H1 (cell line): ENCODE measurements around the gene GSTM3. TPM values are rescaled to one million over a fixed set of nuclear protein-coding genes. Genes with fewer than 3 reads are reported as not detected.
A peak's percentile ranks its signal among the peaks of the same experiment; 100 is the strongest.

Source experiments
- CTCF ChIA-PET: fragments of 300-600 bp; sonication (Branson Sonifier 250); formaldehyde crosslinking; loops from one replicate; lab custom pipeline; 2021; ENCODE audit not compliant: partially characterized antibody; lab: Charles Lee
- POLR2A ChIA-PET: fragments of 300-600 bp; sonication (Branson Sonifier 250); formaldehyde crosslinking; loops from one replicate; lab custom pipeline; 2021; ENCODE audit warnings: inconsistent platforms; ENCODE audit not compliant: partially characterized antibody; lab: Charles Lee
- DNase-seq, 2 experiments: peaks; one replicate each; pipeline versions ENCODE4 v3.0.0 to v3.0.0-alpha.2; 2010 to 2022; ENCODE audit warnings: low spot score in 2 of 2, low read depth in 1 of 2, mixed read lengths in 1 of 2
- FAIRE-seq: peaks from 2 replicates; lab custom pipeline; 2011; peaks lifted over from hg19 to GRCh38; lab: Jason Lieb, UNC
- H2AFZ ChIP-seq: 2 replicates; pipeline ENCODE4 v1.8.1; 2012; ENCODE audit warnings: low read length, inconsistent platforms
- H2AK5ac ChIP-seq: 2 replicates; pipeline ENCODE4 v1.6.1; 2013; ENCODE audit warnings: low read depth, low read length
- H2BK120ac ChIP-seq: replicated peaks from 2 replicates; pipeline ENCODE3; 2013; ENCODE audit warnings: low read depth, low read length, inconsistent platforms
- H2BK12ac ChIP-seq: 2 replicates; pipeline ENCODE4 v1.6.1; 2013; ENCODE audit warnings: low read depth, low read length
- H2BK15ac ChIP-seq: 2 replicates; pipeline ENCODE4 v1.6.1; 2013; ENCODE audit warnings: low read length
- H2BK20ac ChIP-seq: 2 replicates; pipeline ENCODE4 v1.6.1; 2013; ENCODE audit warnings: low read length
- H2BK5ac ChIP-seq: 2 replicates; pipeline ENCODE4 v1.6.1; 2013; ENCODE audit warnings: low read depth, low read length
- H3K14ac ChIP-seq: 2 replicates; pipeline ENCODE4 v1.6.1; 2013; ENCODE audit warnings: inconsistent platforms; ENCODE audit not compliant: insufficient read length
- H3K18ac ChIP-seq: 2 replicates; pipeline ENCODE4 v1.6.1; 2013; ENCODE audit warnings: low read length; ENCODE audit errors: extremely low read depth
- H3K23ac ChIP-seq: 2 replicates; pipeline ENCODE4 v1.6.1; 2013; ENCODE audit warnings: inconsistent platforms; ENCODE audit not compliant: insufficient read length
- H3K23me2 ChIP-seq: 2 replicates; pipeline ENCODE4 v1.6.1; 2013; ENCODE audit warnings: low read depth, low read length
- H3K27ac ChIP-seq: 2 replicates; pipeline ENCODE4 v1.6.1; 2011; ENCODE audit warnings: low read depth, low read length, inconsistent platforms
- H3K27me3 ChIP-seq, 4 experiments: replicated peaks in 1 of 4; 1 replicate in 1 of 4; 2 replicates in 3 of 4; pipeline versions ENCODE4 v1.6.1 to v1.8.1; 2011 to 2013; ENCODE audit warnings: low read length in 3 of 4, mild to moderate bottlenecking in 3 of 4, inconsistent platforms in 2 of 4, mixed read lengths in 2 of 4, moderate library complexity in 1 of 4; ENCODE audit not compliant: control insufficient read depth in 3 of 4, insufficient read depth in 3 of 4; ENCODE audit errors: extremely low read depth in 1 of 4
- H3K36me3 ChIP-seq, 4 experiments: 2 replicates each; pipeline versions ENCODE4 v1.6.1 to v1.8.1; 2011 to 2013; ENCODE audit warnings: mild to moderate bottlenecking in 4 of 4, low read length in 3 of 4, moderate library complexity in 2 of 4, control low read depth in 1 of 4, inconsistent platforms in 1 of 4; ENCODE audit not compliant: insufficient read depth in 4 of 4, control insufficient read depth in 2 of 4
- H3K4ac ChIP-seq: replicated peaks from 2 replicates; pipeline ENCODE3; 2013; ENCODE audit warnings: low read length, low read depth, mixed read lengths, inconsistent platforms; ENCODE audit not compliant: insufficient read length
- H3K4me1 ChIP-seq, 4 experiments: replicated peaks in 1 of 4; 1 replicate in 1 of 4; 2 replicates in 3 of 4; pipeline versions ENCODE4 v1.6.1 to v1.8.1; 2011 to 2013; ENCODE audit warnings: low read length in 3 of 4, inconsistent platforms in 2 of 4, mixed read lengths in 1 of 4; ENCODE audit not compliant: insufficient read depth in 4 of 4, control insufficient read depth in 3 of 4
- H3K4me2 ChIP-seq, 2 experiments: 2 replicates each; pipeline versions ENCODE4 v1.6.1 to v1.8.1; 2011 to 2013; ENCODE audit warnings: low read depth in 2 of 2, low read length in 2 of 2, control low read depth in 1 of 2, inconsistent platforms in 1 of 2, mild to moderate bottlenecking in 1 of 2; ENCODE audit not compliant: insufficient read depth in 1 of 2
- H3K4me3 ChIP-seq, 4 experiments: fragments of 200-600, 300-600 bp in 1 of 4; sonication (generic), shearing (Covaris generic), sonication (Bioruptor Twin) in 1 of 4; 2 replicates each; pipeline versions ENCODE4 v1.5.1 to v1.8.1; 2011 to 2016; ENCODE audit warnings: low read length in 4 of 4, low read depth in 3 of 4, control low read depth in 2 of 4, inconsistent platforms in 2 of 4, mild to moderate bottlenecking in 2 of 4, mixed read lengths in 1 of 4, moderate library complexity in 1 of 4; ENCODE audit not compliant: insufficient read depth in 2 of 4; ENCODE audit errors: extremely low read depth in 1 of 4
- H3K56ac ChIP-seq: replicated peaks from 2 replicates; pipeline ENCODE3; 2013; ENCODE audit warnings: low read depth, mild to moderate bottlenecking, mixed read lengths, low read length, inconsistent platforms; ENCODE audit not compliant: insufficient read length
- H3K79me1 ChIP-seq: 2 replicates; pipeline ENCODE4 v1.6.1; 2013; ENCODE audit warnings: low read depth, low read length, control low read depth
- H3K79me2 ChIP-seq, 2 experiments: 2 replicates each; pipeline versions ENCODE4 v1.6.1 to v1.8.1; 2012 to 2013; ENCODE audit warnings: low read length in 2 of 2, mild to moderate bottlenecking in 2 of 2, inconsistent platforms in 1 of 2; ENCODE audit not compliant: insufficient read depth in 2 of 2, control insufficient read depth in 1 of 2
- H3K9ac ChIP-seq, 4 experiments: replicated peaks in 1 of 4; 1 replicate in 1 of 4; 2 replicates in 3 of 4; pipeline versions ENCODE4 v1.6.1 to v1.8.1; 2011 to 2013; ENCODE audit warnings: low read depth in 3 of 4, low read length in 3 of 4, control low read depth in 2 of 4, mild to moderate bottlenecking in 2 of 4, moderate library complexity in 2 of 4, inconsistent platforms in 1 of 4; ENCODE audit errors: extremely low read depth in 1 of 4
- H3K9me3 ChIP-seq, 2 experiments: 2 replicates each; pipeline versions ENCODE4 v1.6.1 to v1.8.1; 2012 to 2013; ENCODE audit warnings: mild to moderate bottlenecking in 2 of 2, moderate library complexity in 2 of 2, control low read depth in 1 of 2, inconsistent platforms in 1 of 2, low read depth in 1 of 2, low read length in 1 of 2, mixed read lengths in 1 of 2; ENCODE audit not compliant: insufficient read depth in 2 of 2
- H4K20me1 ChIP-seq, 2 experiments: replicated peaks in 1 of 2; 2 replicates each; pipeline versions ENCODE3 to v1.8.1; 2011 to 2013; ENCODE audit warnings: inconsistent platforms in 2 of 2, low read length in 2 of 2, mild to moderate bottlenecking in 1 of 2; ENCODE audit not compliant: insufficient read depth in 2 of 2, control insufficient read depth in 1 of 2
- H4K5ac ChIP-seq: 2 replicates; pipeline ENCODE4 v1.6.1; 2013; ENCODE audit warnings: low read length, low read depth, mixed read lengths, inconsistent platforms; ENCODE audit not compliant: insufficient read length
- H4K8ac ChIP-seq: 2 replicates; pipeline ENCODE4 v1.8.0; 2013; ENCODE audit warnings: mild to moderate bottlenecking, moderate library complexity, low read length, inconsistent platforms; ENCODE audit not compliant: insufficient read depth; ENCODE audit errors: extremely low read depth
- H4K91ac ChIP-seq: replicated peaks from 2 replicates; pipeline ENCODE3; 2013; ENCODE audit warnings: low read length, mixed read lengths, inconsistent platforms; ENCODE audit not compliant: insufficient read length
- CBX8 ChIP-seq: fragments of 300-800, 300-1000 bp; sonication (generic); IDR thresholded peaks from 2 replicates; pipeline ENCODE4 v1.7.1; 2016; ENCODE audit warnings: low read depth, low read length, borderline replicate concordance
- RFX5 ChIP-seq: IDR thresholded peaks from 2 replicates; pipeline ENCODE4 v1.6.1; 2011; ENCODE audit warnings: low read depth, low read length, improper control_type of control experiment, borderline replicate concordance
- SIX5 ChIP-seq: IDR thresholded peaks from 2 replicates; pipeline ENCODE4 v1.6.1; 2011; ENCODE audit warnings: mild to moderate bottlenecking, low read depth, low read length
- YY1 ChIP-seq: IDR thresholded peaks from 2 replicates; pipeline ENCODE4 v1.6.1; 2011; ENCODE audit warnings: low read depth, mild to moderate bottlenecking, low read length
- WGBS, 2 experiments: shearing (Covaris generic) in 1 of 2; methylation state at CpG; one replicate each; pipeline versions ENCODE4 v1.1.6 to v1.1.7; 2013 to 2015; ENCODE audit warnings: low lambda C conversion rate in 2 of 2, mixed read lengths in 2 of 2, inconsistent platforms in 1 of 2, low coverage in 1 of 2, missing lambda C conversion rate in 1 of 2; ENCODE audit not compliant: insufficient replicate concordance in 2 of 2, insufficient coverage in 1 of 2, insufficient read length in 1 of 2; ENCODE audit errors: extremely low coverage in 1 of 2, missing lambda C conversion rate in 1 of 2; 5-methylcytosine and 5-hydroxymethylcytosine counted together
- polyA plus RNA-seq, 7 experiments: library from polyadenylated mRNA; depleted of rRNA in 3 of 7; stranded (reverse) in 5 of 7; unstranded in 2 of 7; fragments of >200 nt in 5 of 7; fragments of 200-250 nt in 2 of 7; gene quantifications; 1 replicate in 5 of 7; 2 replicates in 1 of 7; 4 replicates in 1 of 7; pipeline versions ENCODE4 v1.2.1 to v1.2.3, GENCODE V29; 2011 to 2013; ENCODE audit warnings: missing spikeins in 2 of 7, mixed read lengths in 2 of 7
- total RNA-seq: library from RNA; stranded (reverse); fragmentation: NEBNext Ultra II Directional; extraction: Animal tissue kit (Norgen Biotek cat#: 25700); gene quantifications from 2 replicates; pipeline ENCODE4 v1.2.1, GENCODE V29; 2021
- TF ChIP-seq, protein P1 (sequence below): IDR thresholded peaks from 2 replicates; pipeline ENCODE4 v1.6.1; 2012; ENCODE audit warnings: inconsistent platforms

GSTM3 gene
- total and polyA plus RNA-seq, 2 of the 8 experiments (the other 6 are each of a cell fraction or from before 2014, with no cell fraction given): 2.2 to 5.1 TPM

- Histone ChIP-seq H2BK5ac (no peak overlapping the region), H3K79me1 (no peaks in the 10 kb centered on the region), H2BK120ac (no peak overlapping the region), H2BK12ac (no peak overlapping the region), H4K8ac (no peak overlapping the region), H3K4me3 (no peak overlapping the region), H3K36me3 (no peaks in the 10 kb centered on the region), H2AFZ (no peak overlapping the region), H3K14ac (no peak overlapping the region), H3K56ac (no peak overlapping the region), H2AK5ac (no peak overlapping the region), H2BK20ac (no peak overlapping the region), H3K27ac (no peak overlapping the region), H4K91ac (no peak overlapping the region), H3K18ac (no peak overlapping the region), H3K23ac (no peak overlapping the region), H4K5ac (no peak overlapping the region), H3K4me2 (no peak overlapping the region), H2BK15ac (0 out of 2 replicates have a peak overlapping the region, but pooled peaks have one; percentile 46), H3K79me2 (no peaks in the 10 kb centered on the region), H3K4ac (no peak overlapping the region), H3K4me1 (peaks cover 0 to 4% (median 1%) of the 10 kb centered on the region in 4 experiments; a peak in 4 of 7 replicates), H3K9me3 (peaks cover 7 to 8% of the 10 kb centered on the region in 2 experiments; a peak in 3 of 4 replicates), H4K20me1 (no peaks in the 10 kb centered on the region)
- ChIA-PET POLR2A (no interaction called here), CTCF (interaction anchor here (1.1 to 27.2 kb wide), 9 partner anchors 5 to 227 kb away, joined by 3 to 700 read pairs (median 6); partner anchors contain the start of gene AHCYL1)
- 90% methylated on average over 8 of the region's 8 CpGs; no CpG with 5 or more reads in 1 of the 2 experiments for WGBS, 2 experiments
- FAIRE-seq: no peak
- DNase-seq: no peak
- no peak for TF ChIP-seq RFX5
- no peak for TF ChIP-seq SIX5
- TF ChIP-seq CBX8: no peak
- no peak for TF ChIP-seq YY1
- TF ChIP-seq, protein P1, sequence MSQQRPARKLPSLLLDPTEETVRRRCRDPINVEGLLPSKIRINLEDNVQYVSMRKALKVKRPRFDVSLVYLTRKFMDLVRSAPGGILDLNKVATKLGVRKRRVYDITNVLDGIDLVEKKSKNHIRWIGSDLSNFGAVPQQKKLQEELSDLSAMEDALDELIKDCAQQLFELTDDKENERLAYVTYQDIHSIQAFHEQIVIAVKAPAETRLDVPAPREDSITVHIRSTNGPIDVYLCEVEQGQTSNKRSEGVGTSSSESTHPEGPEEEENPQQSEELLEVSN: 0 out of 2 replicates have a peak, but pooled peaks have one; percentile 13
- TF ChIP-seq, all 59 proteins: peak for 1
- Histone ChIP-seq H3K9ac (no peak overlapping the region), H3K27me3 (no peaks in the 10 kb centered on the region), H3K23me2 (no peaks in the 10 kb centered on the region; the same call in 1 of the 2 replicates)
These were observed 42.6 kb upstream of the GSTM3 start for GRCh38 chr1:109783436-109783835.
